Thoracic aorta (tissue), 2 donors: ENCODE results near the gene DPP4. TPM values are rescaled to one million over a fixed set of nuclear protein-coding genes. Genes with fewer than 3 reads are reported as not detected.

ENCODE experiments used
- ATAC-seq: fragments of 150-250 bp; one replicate; pipeline ENCODE4 v1.8.0; 2017; ENCODE audit warnings: low read depth; ENCODE audit not compliant: insufficient number of reproducible peaks, low FRiP score
- DNase-seq: peaks from one replicate; pipeline ENCODE4 v3.0.0-alpha.2; 2020; ENCODE audit warnings: low spot score
- H3K27ac ChIP-seq, 2 donors: fragments of 200-600 bp; sonication (generic); 1 replicate in 1 of 2; 2 replicates in 1 of 2; pipeline ENCODE4 v1.5.1; 2016; ENCODE audit warnings: mild to moderate bottlenecking in 2 of 2, moderate library complexity in 2 of 2
- H3K27me3 ChIP-seq: fragments of 200-600 bp; sonication (generic); replicated peaks from 2 replicates; pipeline ENCODE4 v1.6.0; 2016; ENCODE audit warnings: mild to moderate bottlenecking; ENCODE audit not compliant: insufficient read depth
- H3K36me3 ChIP-seq: fragments of 200-600 bp; sonication (generic); one replicate; pipeline ENCODE4 v1.5.1; 2016
- H3K4me1 ChIP-seq, 2 donors: fragments of 200-600 bp; sonication (generic); 1 replicate in 1 of 2; 2 replicates in 1 of 2; pipeline versions ENCODE4 v1.5.1 to v1.6.0; 2016; ENCODE audit warnings: low read depth in 2 of 2, mild to moderate bottlenecking in 1 of 2; ENCODE audit not compliant: control insufficient read depth in 1 of 2
- H3K4me3 ChIP-seq: fragments of 200-600 bp; sonication (generic); 2 replicates; pipeline ENCODE4 v1.5.1; 2016; ENCODE audit warnings: mild to moderate bottlenecking
- H3K9me3 ChIP-seq: fragments of 200-600 bp; sonication (generic); 2 replicates; pipeline ENCODE4 v1.5.1; 2016
- total RNA-seq, 2 donors: library from RNA; depleted of rRNA; stranded (reverse); fragments of >200 nt; gene quantifications; one replicate each; pipeline versions ENCODE4 v1.1.0 to v1.2.3, GENCODE V29; 2016
- TF ChIP-seq, protein P1 (sequence below): fragments of 200-600 bp; sonication (generic); IDR thresholded peaks from one replicate; pipeline ENCODE4 v1.5.1; 2019; ENCODE audit warnings: antibody characterized with exemption

Gene DPP4
- total RNA-seq, 2 donors from 2014 or later: 2.0 to 2.1 TPM

DNA sequence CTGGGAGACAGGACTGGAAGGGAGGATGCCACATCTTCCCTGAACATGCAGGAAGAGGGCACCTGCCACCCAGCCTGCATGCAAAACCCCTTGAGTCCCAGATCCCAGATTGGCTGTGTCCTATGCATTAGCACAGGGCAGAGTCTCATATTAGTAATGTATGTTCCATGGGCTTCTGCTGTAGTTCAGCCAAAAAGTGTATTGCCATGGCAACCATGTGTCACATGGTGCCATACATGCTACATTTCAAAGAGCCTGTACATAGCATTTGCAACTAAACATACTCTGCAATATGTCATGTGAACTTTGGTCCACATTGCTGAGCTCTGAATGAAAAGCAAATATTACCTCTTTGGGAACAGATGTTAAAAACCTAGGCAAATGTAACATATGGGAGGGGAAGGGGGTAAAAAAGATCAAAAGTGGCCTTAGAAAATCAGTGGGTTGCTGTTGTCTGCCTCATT lies 78.4 kb downstream of the DPP4 start:
- DNase-seq: no peak
- H3K36me3 ChIP-seq: no peaks in the 10 kb centered on the region
- no peak for ATAC-seq
- H3K27me3 ChIP-seq: no peaks in the 10 kb centered on the region
- no peak overlapping the region for H3K4me3 ChIP-seq
- no peaks in the 10 kb centered on the region for H3K9me3 ChIP-seq
- TF ChIP-seq, protein P1, sequence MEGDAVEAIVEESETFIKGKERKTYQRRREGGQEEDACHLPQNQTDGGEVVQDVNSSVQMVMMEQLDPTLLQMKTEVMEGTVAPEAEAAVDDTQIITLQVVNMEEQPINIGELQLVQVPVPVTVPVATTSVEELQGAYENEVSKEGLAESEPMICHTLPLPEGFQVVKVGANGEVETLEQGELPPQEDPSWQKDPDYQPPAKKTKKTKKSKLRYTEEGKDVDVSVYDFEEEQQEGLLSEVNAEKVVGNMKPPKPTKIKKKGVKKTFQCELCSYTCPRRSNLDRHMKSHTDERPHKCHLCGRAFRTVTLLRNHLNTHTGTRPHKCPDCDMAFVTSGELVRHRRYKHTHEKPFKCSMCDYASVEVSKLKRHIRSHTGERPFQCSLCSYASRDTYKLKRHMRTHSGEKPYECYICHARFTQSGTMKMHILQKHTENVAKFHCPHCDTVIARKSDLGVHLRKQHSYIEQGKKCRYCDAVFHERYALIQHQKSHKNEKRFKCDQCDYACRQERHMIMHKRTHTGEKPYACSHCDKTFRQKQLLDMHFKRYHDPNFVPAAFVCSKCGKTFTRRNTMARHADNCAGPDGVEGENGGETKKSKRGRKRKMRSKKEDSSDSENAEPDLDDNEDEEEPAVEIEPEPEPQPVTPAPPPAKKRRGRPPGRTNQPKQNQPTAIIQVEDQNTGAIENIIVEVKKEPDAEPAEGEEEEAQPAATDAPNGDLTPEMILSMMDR: no peak
- H3K4me1 ChIP-seq: no peaks in the 10 kb centered on the region
- H3K27ac ChIP-seq: no peak overlapping the region

DNA sequence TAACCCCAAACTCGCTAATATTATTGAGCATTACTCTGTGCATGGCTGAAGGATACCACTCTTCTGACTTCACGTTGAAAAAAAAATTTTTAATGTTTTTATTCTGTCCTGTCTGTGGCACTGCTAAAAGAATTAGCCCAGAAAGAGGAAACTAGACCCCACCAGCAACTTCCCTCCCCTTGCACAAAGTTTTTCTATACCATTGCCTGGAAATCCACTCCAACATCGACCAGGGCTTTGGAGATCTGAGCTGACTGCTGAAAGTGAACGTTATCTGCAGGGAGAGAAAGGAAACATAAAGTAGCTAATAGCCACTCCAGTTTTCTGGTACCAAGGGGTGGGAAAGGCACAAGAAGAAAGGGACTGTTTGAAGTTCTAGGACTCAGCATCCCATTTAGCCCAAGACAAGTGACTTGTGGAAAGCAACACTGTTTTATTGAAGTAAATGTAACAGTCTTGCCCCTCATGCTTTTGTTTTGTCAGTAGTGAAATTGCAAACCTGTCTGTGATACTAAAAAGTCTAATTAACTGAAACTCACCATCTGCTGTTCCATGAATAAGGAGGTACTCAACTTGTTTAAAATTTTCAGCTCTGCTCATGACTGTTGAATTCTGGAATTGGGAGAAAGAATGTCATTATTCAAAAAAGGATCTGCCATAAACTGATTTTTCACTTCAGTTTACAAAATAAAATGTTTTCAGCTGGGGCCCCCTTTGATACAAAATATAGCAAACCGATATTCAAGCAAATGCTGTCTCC lies 79.1 kb downstream of the DPP4 start:
- Histone ChIP-seq H3K27ac (no peak overlapping the region), H3K27me3 (no peaks in the 10 kb centered on the region), H3K9me3 (no peaks in the 10 kb centered on the region), H3K4me1 (no peaks in the 10 kb centered on the region), H3K36me3 (no peaks in the 10 kb centered on the region), H3K4me3 (no peak overlapping the region)
- DNase-seq: no peak
- no peak for ATAC-seq
- TF ChIP-seq, protein P1: no peak

DNA sequence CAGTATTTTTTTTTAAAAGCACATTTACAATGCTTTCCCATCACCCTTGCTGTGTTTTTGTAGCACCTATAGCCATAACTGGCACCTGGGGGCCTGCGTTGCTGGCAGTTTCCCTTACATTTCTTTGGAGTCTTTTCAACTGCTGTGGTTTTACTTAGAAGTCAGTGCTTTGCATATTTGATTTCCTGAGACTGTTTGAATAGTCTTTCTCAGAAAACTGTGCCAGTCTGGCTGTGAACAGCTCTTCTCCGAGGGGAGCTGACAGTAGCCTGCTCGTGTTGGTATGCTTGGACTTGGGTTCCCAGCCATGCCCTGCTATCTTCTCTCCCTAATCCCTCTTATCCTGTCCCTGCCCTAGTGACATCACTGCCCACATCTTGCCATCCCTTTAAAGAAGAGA lies 81.5 kb downstream of the DPP4 start:
- Histone ChIP-seq H3K27me3 (no peaks in the 10 kb centered on the region), H3K4me1 (no peaks in the 10 kb centered on the region), H3K27ac (no peak overlapping the region), H3K36me3 (no peaks in the 10 kb centered on the region), H3K4me3 (no peak overlapping the region), H3K9me3 (no peaks in the 10 kb centered on the region)
- TF ChIP-seq, protein P1: no peak
- DNase-seq (no peak), ATAC-seq (no peak)

DNA sequence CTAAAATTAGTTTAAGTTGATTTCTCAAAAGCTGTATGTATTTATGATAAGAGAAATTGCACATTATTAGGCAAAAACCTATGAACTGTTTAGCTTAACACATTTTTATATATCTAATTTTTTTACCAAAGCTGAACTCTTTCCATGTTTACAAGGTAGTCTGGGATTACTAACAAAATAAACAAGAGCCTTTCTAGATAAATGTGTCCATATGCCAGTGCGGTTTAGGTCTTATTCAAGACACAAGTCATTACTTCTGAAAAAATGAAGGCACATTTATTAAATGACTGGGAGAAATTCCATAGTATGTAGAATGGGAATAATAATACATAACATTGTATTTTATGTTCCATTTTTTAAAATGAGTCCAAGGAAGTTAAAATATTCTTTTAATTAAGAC lies 82.0 kb downstream of the DPP4 start:
- no peaks in the 10 kb centered on the region for H3K36me3 ChIP-seq
- DNase-seq (no peak), ATAC-seq (no peak)
- TF ChIP-seq, protein P1: no peak
- H3K4me1 ChIP-seq: no peaks in the 10 kb centered on the region
- H3K27ac ChIP-seq: no peak overlapping the region
- H3K9me3 ChIP-seq: no peaks in the 10 kb centered on the region
- no peak overlapping the region for H3K4me3 ChIP-seq
- no peaks in the 10 kb centered on the region for H3K27me3 ChIP-seq

DNA sequence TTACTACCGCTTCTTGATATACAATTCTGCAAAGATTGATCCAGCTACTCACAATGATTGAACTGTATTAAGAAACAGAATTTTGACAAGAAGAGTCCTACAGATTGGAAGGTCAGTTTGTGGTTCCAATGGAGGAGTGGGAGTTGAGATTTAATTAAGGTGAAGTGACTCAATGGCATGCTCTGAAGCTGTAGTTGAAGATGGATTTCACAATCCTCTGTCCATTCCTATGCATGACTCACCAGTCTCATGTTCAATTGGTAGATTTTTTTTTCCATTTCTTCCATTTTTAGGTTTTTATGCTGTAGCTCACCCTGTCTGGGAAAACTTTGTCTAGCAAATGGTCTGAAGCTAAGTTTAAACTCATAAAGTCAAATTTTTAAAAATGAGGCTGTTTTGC lies 83.3 kb downstream of the DPP4 start:
- Histone ChIP-seq H3K36me3 (no peaks in the 10 kb centered on the region), H3K27ac (no peak overlapping the region)
- no peak for ATAC-seq

More for the DNA sequence above, 83.3 kb downstream of the DPP4 start:
- no peak overlapping the region for H3K4me3 ChIP-seq
- H3K27me3 ChIP-seq: no peaks in the 10 kb centered on the region
- TF ChIP-seq, protein P1: no peak
- H3K4me1 ChIP-seq: no peaks in the 10 kb centered on the region
- no peaks in the 10 kb centered on the region for H3K9me3 ChIP-seq
- no peak for DNase-seq
